Trophoblast cell (in vitro differentiated cells and primary cell): ENCODE measurements around the gene RIN3.

Source experiments
- DNase-seq, 2 donors: peaks; one replicate each; pipeline ENCODE4 v3.0.0-alpha.2; 2016
- H2AFZ ChIP-seq: 2 replicates; pipeline ENCODE4 v1.6.1; 2013; ENCODE audit warnings: low read length, moderate library complexity, mild to moderate bottlenecking; ENCODE audit not compliant: insufficient read depth, poor library complexity
- H2AK5ac ChIP-seq: 2 replicates; pipeline ENCODE4 v1.6.1; 2013; ENCODE audit warnings: mild to moderate bottlenecking, low read length
- H2BK120ac ChIP-seq: 2 replicates; pipeline ENCODE4 v1.6.1; 2013; ENCODE audit warnings: low read length, mild to moderate bottlenecking, moderate library complexity; ENCODE audit not compliant: insufficient read depth, poor library complexity
- H2BK12ac ChIP-seq: 2 replicates; pipeline ENCODE4 v1.6.1; 2013; ENCODE audit warnings: mild to moderate bottlenecking, low read length, moderate library complexity
- H2BK5ac ChIP-seq: 2 replicates; pipeline ENCODE4 v1.6.1; 2013; ENCODE audit warnings: low read length, low read depth, moderate library complexity, mild to moderate bottlenecking; ENCODE audit not compliant: poor library complexity
- H3K14ac ChIP-seq: 2 replicates; pipeline ENCODE4 v1.6.1; 2013; ENCODE audit warnings: mild to moderate bottlenecking, low read length
- H3K18ac ChIP-seq: 2 replicates; pipeline ENCODE4 v1.6.1; 2013; ENCODE audit warnings: mild to moderate bottlenecking, low read length
- H3K23ac ChIP-seq: 2 replicates; pipeline ENCODE4 v1.6.1; 2013; ENCODE audit warnings: low read length
- H3K27ac ChIP-seq: 2 replicates; pipeline ENCODE4 v1.5.1; 2013; ENCODE audit warnings: low read depth, mild to moderate bottlenecking, inconsistent platforms, low read length, moderate library complexity
- H3K27me3 ChIP-seq: 2 replicates; pipeline ENCODE4 v1.6.1; 2013; ENCODE audit warnings: inconsistent platforms, mild to moderate bottlenecking, low read length, moderate library complexity; ENCODE audit not compliant: insufficient read depth
- H3K36me3 ChIP-seq, 2 experiments: 1 replicate in 1 of 2; 2 replicates in 1 of 2; pipeline ENCODE4 v1.6.1; 2013; ENCODE audit warnings: low read length in 2 of 2, mild to moderate bottlenecking in 2 of 2, moderate library complexity in 1 of 2; ENCODE audit not compliant: insufficient read depth in 2 of 2, control insufficient read depth in 1 of 2
- H3K4ac ChIP-seq: 2 replicates; pipeline ENCODE4 v1.6.1; 2013; ENCODE audit warnings: low read depth, mild to moderate bottlenecking, low read length, moderate library complexity
- H3K4me1 ChIP-seq, 2 experiments: 1 replicate in 1 of 2; 2 replicates in 1 of 2; pipeline ENCODE4 v1.6.1; 2013; ENCODE audit warnings: low read length in 2 of 2, mild to moderate bottlenecking in 2 of 2, moderate library complexity in 1 of 2; ENCODE audit not compliant: insufficient read depth in 2 of 2, control insufficient read depth in 1 of 2
- H3K4me2 ChIP-seq: 2 replicates; pipeline ENCODE4 v1.6.1; 2013; ENCODE audit warnings: inconsistent platforms, mild to moderate bottlenecking, low read length, moderate library complexity
- H3K4me3 ChIP-seq: 2 replicates; pipeline ENCODE4 v1.5.1; 2013; ENCODE audit warnings: mild to moderate bottlenecking, low read depth, low read length, inconsistent platforms
- H3K79me1 ChIP-seq: one replicate; pipeline ENCODE4 v1.6.1; 2013; ENCODE audit warnings: low read length
- H3K79me2 ChIP-seq: 2 replicates; pipeline ENCODE4 v1.6.1; 2013; ENCODE audit warnings: low read length, mild to moderate bottlenecking; ENCODE audit not compliant: control insufficient read depth, insufficient read depth, poor library complexity
- H3K9ac ChIP-seq: 2 replicates; pipeline ENCODE4 v1.6.1; 2013; ENCODE audit warnings: mild to moderate bottlenecking, low read length
- H3K9me3 ChIP-seq: 2 replicates; pipeline ENCODE4 v1.6.1; 2013; ENCODE audit warnings: low read depth, mild to moderate bottlenecking, control low read depth, inconsistent platforms, low read length; ENCODE audit not compliant: insufficient read depth
- H4K12ac ChIP-seq: 2 replicates; pipeline ENCODE4 v1.6.1; 2013; ENCODE audit warnings: low read depth, mild to moderate bottlenecking, low read length, moderate library complexity
- H4K8ac ChIP-seq: 2 replicates; pipeline ENCODE4 v1.6.1; 2013; ENCODE audit warnings: low read depth, mild to moderate bottlenecking, low read length, moderate library complexity
- H4K91ac ChIP-seq: one replicate; pipeline ENCODE4 v1.6.1; 2013; ENCODE audit warnings: low read depth, mild to moderate bottlenecking, low read length, moderate library complexity
- WGBS: extraction: QIAGEN DNeasy Blood & Tissue Kit; methylation state at CpG from one replicate; pipeline ENCODE4 v1.1.7; 2013; ENCODE audit warnings: missing lambda C conversion rate; ENCODE audit not compliant: insufficient read length, insufficient coverage; ENCODE audit errors: extremely low coverage; 5-methylcytosine and 5-hydroxymethylcytosine counted together

The RIN3 gene

GRCh38 chr14:92587700-92588085 lies 74.1 kb downstream of the RIN3 start:
- H2BK120ac ChIP-seq: no peak overlapping the region
- no peak overlapping the region for H3K23ac ChIP-seq
- no peaks in the 10 kb centered on the region for H3K79me2 ChIP-seq
- H3K4me2 ChIP-seq: no peak overlapping the region
- peaks cover 0 to 2% of the 10 kb centered on the region in 2 experiments for H3K4me1 ChIP-seq
- peaks cover 7% of the 10 kb centered on the region for H3K79me1 ChIP-seq
- DNase-seq: no peak
- H3K27ac ChIP-seq: no peak overlapping the region
- no peak overlapping the region for H4K91ac ChIP-seq
- H2BK12ac ChIP-seq: no peak overlapping the region
- H2AFZ ChIP-seq: no peak overlapping the region
- H4K8ac ChIP-seq: no peak overlapping the region
- WGBS: no CpG with 5 or more reads among the region's 2 CpGs
- no peak overlapping the region for H3K14ac ChIP-seq
- no peak overlapping the region for H3K4ac ChIP-seq
- peaks cover 12 to 13% of the 10 kb centered on the region in 2 experiments for H3K36me3 ChIP-seq
- H3K4me3 ChIP-seq: no peak overlapping the region
- no peak overlapping the region for H2BK5ac ChIP-seq
- no peak overlapping the region for H4K12ac ChIP-seq
- H3K9me3 ChIP-seq: no peaks in the 10 kb centered on the region
- H2AK5ac ChIP-seq: no peak overlapping the region
- H3K9ac ChIP-seq: no peak overlapping the region
- H3K18ac ChIP-seq: no peak overlapping the region
- H3K27me3 ChIP-seq: no peaks in the 10 kb centered on the region

- no CpG with 5 or more reads among the region's 5 CpGs for WGBS
- peak; percentile 38 to 73 for DNase-seq
- peaks cover 2% of the 10 kb centered on the region in 2 experiments for H3K36me3 ChIP-seq
Measured at GRCh38 chr14:92589213-92589852, 75.8 kb downstream of the RIN3 start.

GRCh38 chr14:92590176-92590575 lies 76.6 kb downstream of the RIN3 start:
- H3K4me2 ChIP-seq: no peak overlapping the region
- H3K4ac ChIP-seq: no peak overlapping the region
- H2AFZ ChIP-seq: no peak overlapping the region
- H3K18ac ChIP-seq: no peak overlapping the region
- no peak overlapping the region for H4K12ac ChIP-seq
- DNase-seq: no peak
- WGBS: no CpG with 5 or more reads among the region's 2 CpGs
- no peak overlapping the region for H3K4me3 ChIP-seq
- H3K14ac ChIP-seq: no peak overlapping the region
- H3K23ac ChIP-seq: no peak overlapping the region
- H3K27ac ChIP-seq: no peak overlapping the region
- no peak overlapping the region for H3K9ac ChIP-seq
- H4K8ac ChIP-seq: no peak overlapping the region
- H3K27me3 ChIP-seq: no peaks in the 10 kb centered on the region
- H3K36me3 ChIP-seq: no peaks in the 10 kb centered on the region
- no peak overlapping the region for H4K91ac ChIP-seq
- H3K4me1 ChIP-seq: no peaks in the 10 kb centered on the region
- no peak overlapping the region for H2BK12ac ChIP-seq
- H2AK5ac ChIP-seq: no peak overlapping the region
- no peak overlapping the region for H2BK5ac ChIP-seq
- H3K9me3 ChIP-seq: no peaks in the 10 kb centered on the region
- H3K79me2 ChIP-seq: no peaks in the 10 kb centered on the region
- H2BK120ac ChIP-seq: no peak overlapping the region
- H3K79me1 ChIP-seq: peaks cover 4% of the 10 kb centered on the region

More at GRCh38 chr14:92589213-92589852, 75.8 kb downstream of the RIN3 start:
- H3K4me3 ChIP-seq: no peak overlapping the region
- H4K91ac ChIP-seq: no peak overlapping the region
- H2BK120ac ChIP-seq: no peak overlapping the region
- no peak overlapping the region for H3K4ac ChIP-seq
- H2BK5ac ChIP-seq: no peak overlapping the region
- H3K79me1 ChIP-seq: peaks cover 4% of the 10 kb centered on the region
- H3K4me1 ChIP-seq: peaks cover 0 to 2% of the 10 kb centered on the region in 2 experiments
- no peak overlapping the region for H3K9ac ChIP-seq
- H3K4me2 ChIP-seq: no peak overlapping the region
- H3K79me2 ChIP-seq: no peaks in the 10 kb centered on the region
- no peak overlapping the region for H2AK5ac ChIP-seq
- no peaks in the 10 kb centered on the region for H3K9me3 ChIP-seq
- H3K14ac ChIP-seq: no peak overlapping the region
- H3K27me3 ChIP-seq: no peaks in the 10 kb centered on the region
- no peak overlapping the region for H3K27ac ChIP-seq
- no peak overlapping the region for H3K23ac ChIP-seq
- H2AFZ ChIP-seq: no peak overlapping the region
- no peak overlapping the region for H4K12ac ChIP-seq
- no peak overlapping the region for H3K18ac ChIP-seq
- no peak overlapping the region for H2BK12ac ChIP-seq
- H4K8ac ChIP-seq: no peak overlapping the region

- H3K4ac ChIP-seq: no peak overlapping the region
- no CpG with 5 or more reads among the region's 2 CpGs for whole genome bisulfite sequencing
- no peaks in the 10 kb centered on the region for H3K79me2 ChIP-seq
- no peak overlapping the region for H4K12ac ChIP-seq
- H3K9me3 ChIP-seq: no peaks in the 10 kb centered on the region
- H2AFZ ChIP-seq: no peak overlapping the region
- H3K23ac ChIP-seq: no peak overlapping the region
- H3K9ac ChIP-seq: no peak overlapping the region
- no peak overlapping the region for H2BK5ac ChIP-seq
- no peaks in the 10 kb centered on the region for H3K36me3 ChIP-seq
- H2BK12ac ChIP-seq: no peak overlapping the region
- no peaks in the 10 kb centered on the region for H3K27me3 ChIP-seq
- H3K4me1 ChIP-seq: peaks cover 2 to 4% of the 10 kb centered on the region in 2 experiments
- no peak overlapping the region for H3K27ac ChIP-seq
- no peak overlapping the region for H4K91ac ChIP-seq
- peaks cover 4% of the 10 kb centered on the region for H3K79me1 ChIP-seq
- no peak overlapping the region for H4K8ac ChIP-seq
- no peak overlapping the region for H3K4me2 ChIP-seq
- no peak overlapping the region for H2AK5ac ChIP-seq
- no peak overlapping the region for H3K18ac ChIP-seq
- DNase-seq: no peak
- no peak overlapping the region for H3K14ac ChIP-seq
- no peak overlapping the region for H3K4me3 ChIP-seq
- no peak overlapping the region for H2BK120ac ChIP-seq
Measured at GRCh38 chr14:92590941-92591340, 77.4 kb downstream of the RIN3 start.
